NCI-H187 treated with DMSO at 0.1 percent for 48 hours (cell line): ENCODE data around the gene VAMP5.
"Not testable (repeated sequence)": the region's sequence is repeated elsewhere in the genome, so short reads cannot be mapped to it uniquely, and the experiment has no call there.

Experiments used
- DNase-seq: peaks from one replicate; lab custom pipeline; 2025; lab: John Stamatoyannopoulos, UW

Gene VAMP5

GRCh38 chr2:85584354-85584856 is at the start of gene VAMP5:
VAMP5 (plus strand) TSS chr2:85584431; CDS start chr2:85584491, 60 bp downstream.
- no peak for DNase-seq

- DNase-seq: no peak
Observed at GRCh38 chr2:85534881-85535280, 49.4 kb upstream of the VAMP5 start.

GRCh38 chr2:85536479-85536878 is 47.8 kb upstream of the VAMP5 start:
- DNase-seq: no peak

- no peak for DNase-seq
Observed at GRCh38 chr2:85537600-85538506, 46.4 kb upstream of the VAMP5 start.

- peak; percentile 41 for DNase-seq
Observed at GRCh38 chr2:85538507-85539360, 45.5 kb upstream of the VAMP5 start, which contains the start of gene MAT2A. MAT2A (plus strand) TSS chr2:85539168; CDS start chr2:85539288, 120 bp downstream.

- DNase-seq: no peak
Observed at GRCh38 chr2:85539361-85540132, 44.7 kb upstream of the VAMP5 start.

- DNase-seq: no peak
Observed at GRCh38 chr2:85540133-85540648, 44.0 kb upstream of the VAMP5 start.

GRCh38 chr2:85541262-85541661 is 43.0 kb upstream of the VAMP5 start:
- no peak for DNase-seq

GRCh38 chr2:85541753-85542457 is 42.3 kb upstream of the VAMP5 start:
- DNase-seq: no peak

- no peak for DNase-seq
Observed at GRCh38 chr2:85542777-85543176, 41.5 kb upstream of the VAMP5 start.

GRCh38 chr2:85544254-85544691 is 40.0 kb upstream of the VAMP5 start:
- DNase-seq: peak; percentile 28

- DNase-seq: not testable (repeated sequence)
Observed at GRCh38 chr2:85544915-85545779, 39.1 kb upstream of the VAMP5 start.

- no peak for DNase-seq
Observed at GRCh38 chr2:85545780-85546240, 38.4 kb upstream of the VAMP5 start.

GRCh38 chr2:85547089-85547858 is 37.0 kb upstream of the VAMP5 start:
- no peak for DNase-seq

- DNase-seq: no peak
Observed at GRCh38 chr2:85547859-85548607, 36.2 kb upstream of the VAMP5 start.

GRCh38 chr2:85548608-85548900 is 35.7 kb upstream of the VAMP5 start:
- no peak for DNase-seq

- DNase-seq: no peak
Observed at GRCh38 chr2:85549095-85549494, 35.1 kb upstream of the VAMP5 start.

- DNase-seq: no peak
Observed at GRCh38 chr2:85549826-85550225, 34.4 kb upstream of the VAMP5 start.
